HL-60/S4 treated with phorbol 12-myristate 13-acetate at 8.2 ng/mL for 4 days and 3 days (cell line): ENCODE measurements around the gene NTNG1.
"Not testable (repeated sequence)": the region's sequence is repeated elsewhere in the genome, so short reads cannot be mapped to it uniquely, and the experiment has no call there.

Experiments used
- in situ Hi-C: fragments of 300-500 bp; cut with MboI; formaldehyde crosslinking; loops from 2 replicates; pipeline ENCODE4 v1.15.0; 2022; ENCODE audit warnings: low sequenced_read_pairs

Gene NTNG1

GRCh38 chr1:107140703-107141490 is at the start of gene NTNG1:
Gene NTNG1 (plus strand): TSS chr1:107141039.
- in situ Hi-C loops, result no loop called here

- in situ Hi-C loops, result no loop called here
These were observed 49.4 kb upstream of the NTNG1 start for GRCh38 chr1:107091418-107091817.

GRCh38 chr1:107093395-107093794 is 47.4 kb upstream of the NTNG1 start:
- in situ Hi-C loops, result not testable (repeated sequence)

- in situ Hi-C loops, result no loop called here
These were observed 45.2 kb upstream of the NTNG1 start for GRCh38 chr1:107095647-107096046.

GRCh38 chr1:107096690-107097089 is 44.1 kb upstream of the NTNG1 start:
- in situ Hi-C loops, result no loop called here

GRCh38 chr1:107098961-107099360 is 41.9 kb upstream of the NTNG1 start:
- in situ Hi-C loops, result no loop called here

GRCh38 chr1:107100331-107100984 is 40.4 kb upstream of the NTNG1 start:
- in situ Hi-C loops, result no loop called here

- in situ Hi-C loops, result no loop called here
These were observed 34.9 kb upstream of the NTNG1 start for GRCh38 chr1:107105914-107106313.

GRCh38 chr1:107110326-107110725 is 30.5 kb upstream of the NTNG1 start:
- in situ Hi-C loops, result no loop called here

- in situ Hi-C loops, result no loop called here
These were observed 24.5 kb upstream of the NTNG1 start for GRCh38 chr1:107116306-107116790.

- in situ Hi-C loops, result no loop called here
These were observed 18.6 kb upstream of the NTNG1 start for GRCh38 chr1:107122225-107122624.

GRCh38 chr1:107123741-107124140 is 17.1 kb upstream of the NTNG1 start:
- in situ Hi-C loops, result no loop called here

- in situ Hi-C loops, result no loop called here
These were observed 16.1 kb upstream of the NTNG1 start for GRCh38 chr1:107124694-107125093.

- in situ Hi-C loops, result no loop called here
These were observed 8.6 kb upstream of the NTNG1 start for GRCh38 chr1:107132195-107132594.

GRCh38 chr1:107132780-107133179 is 8.1 kb upstream of the NTNG1 start:
- in situ Hi-C loops, result no loop called here

- in situ Hi-C loops, result no loop called here
These were observed 5.4 kb upstream of the NTNG1 start for GRCh38 chr1:107135463-107135862.

- in situ Hi-C loops, result no loop called here
These were observed 2.7 kb upstream of the NTNG1 start for GRCh38 chr1:107138166-107138565.

GRCh38 chr1:107138767-107139445 is 1.9 kb upstream of the NTNG1 start:
- in situ Hi-C loops, result no loop called here

- in situ Hi-C loops, result no loop called here
These were observed 771 bp upstream of the NTNG1 start for GRCh38 chr1:107139833-107140702.

- in situ Hi-C loops, result no loop called here
These were observed 770 bp downstream of the NTNG1 start for GRCh38 chr1:107141491-107142126.
